ENCODE data around the gene WDR88. TPM values are rescaled to one million over a fixed set of nuclear protein-coding genes. Genes with fewer than 3 reads are reported as not detected.

The WDR88 gene
- total RNA-seq, 1 experiment from 2014 or later, result 0.28 TPM

DNA sequence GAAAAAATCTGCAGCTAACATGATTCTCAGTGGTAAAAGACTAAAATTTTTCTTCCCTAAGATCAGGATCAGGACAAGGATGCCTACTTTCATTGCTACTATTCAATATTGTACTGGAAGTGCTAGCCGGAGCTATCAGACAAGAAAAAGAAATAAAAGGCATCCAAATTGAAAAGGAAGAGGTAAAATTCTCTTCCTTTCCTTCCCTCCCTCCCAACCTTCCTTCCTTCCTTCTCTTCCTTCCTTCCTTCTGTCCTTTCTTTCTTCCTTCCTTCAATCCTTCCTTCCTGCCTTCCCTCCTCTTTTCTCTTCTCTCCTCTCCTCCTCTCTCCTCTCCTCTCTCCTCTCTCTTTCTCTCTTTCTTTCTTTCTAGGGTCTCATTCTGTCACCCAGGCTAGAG lies 35.5 kb downstream of the WDR88 start:
- H3K9me3 Mint-ChIP-seq, result peaks cover 35% of the 10 kb centered on the region
- H3K27ac Mint-ChIP-seq, result no peak overlapping the region
- ChIA-PET CTCF (no interaction called here), POLR2A (no interaction called here)
- H3K27me3 Mint-ChIP-seq (ENCODE audit: low read depth), result peaks cover 6% of the 10 kb centered on the region; the same call in 1 of the 2 replicates
- DNase-seq (ENCODE audit: low spot score), result no peak
- no peak for ATAC-seq
- peaks cover 1% of the 10 kb centered on the region; the same call in 1 of the 2 replicates for H3K4me1 Mint-ChIP-seq
- no peak for TF ChIP-seq ZNF416 (CRISPR knock-in tag; IDR thresholded peaks at IDR 0.05)
- TF ChIP-seq MXD4 (CRISPR knock-in tag; IDR thresholded peaks at IDR 0.05; ENCODE audit: borderline replicate concordance), result no peak
- TF ChIP-seq, protein P1, sequence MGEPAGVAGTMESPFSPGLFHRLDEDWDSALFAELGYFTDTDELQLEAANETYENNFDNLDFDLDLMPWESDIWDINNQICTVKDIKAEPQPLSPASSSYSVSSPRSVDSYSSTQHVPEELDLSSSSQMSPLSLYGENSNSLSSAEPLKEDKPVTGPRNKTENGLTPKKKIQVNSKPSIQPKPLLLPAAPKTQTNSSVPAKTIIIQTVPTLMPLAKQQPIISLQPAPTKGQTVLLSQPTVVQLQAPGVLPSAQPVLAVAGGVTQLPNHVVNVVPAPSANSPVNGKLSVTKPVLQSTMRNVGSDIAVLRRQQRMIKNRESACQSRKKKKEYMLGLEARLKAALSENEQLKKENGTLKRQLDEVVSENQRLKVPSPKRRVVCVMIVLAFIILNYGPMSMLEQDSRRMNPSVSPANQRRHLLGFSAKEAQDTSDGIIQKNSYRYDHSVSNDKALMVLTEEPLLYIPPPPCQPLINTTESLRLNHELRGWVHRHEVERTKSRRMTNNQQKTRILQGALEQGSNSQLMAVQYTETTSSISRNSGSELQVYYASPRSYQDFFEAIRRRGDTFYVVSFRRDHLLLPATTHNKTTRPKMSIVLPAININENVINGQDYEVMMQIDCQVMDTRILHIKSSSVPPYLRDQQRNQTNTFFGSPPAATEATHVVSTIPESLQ (CRISPR knock-in tag; IDR thresholded peaks at IDR 0.05), result no peak
- no peak for TF ChIP-seq FOXJ3 (CRISPR knock-in tag; IDR thresholded peaks at IDR 0.05; ENCODE audit: borderline replicate concordance)
- TF ChIP-seq JAZF1 (CRISPR knock-in tag; IDR thresholded peaks at IDR 0.05), result no peak
- TF ChIP-seq ZNF671 (CRISPR knock-in tag; IDR thresholded peaks at IDR 0.05), result no peak
- no peak for TF ChIP-seq NFE2L1 (CRISPR knock-in tag; IDR thresholded peaks at IDR 0.05)
- no peak for TF ChIP-seq OVOL2 (CRISPR knock-in tag; IDR thresholded peaks at IDR 0.05; ENCODE audit: borderline replicate concordance)
- no peak for TF ChIP-seq FOXK1 (CRISPR knock-in tag; IDR thresholded peaks at IDR 0.05)
- TF ChIP-seq NFATC4 (CRISPR knock-in tag; IDR thresholded peaks at IDR 0.05), result no peak
- TF ChIP-seq, protein P2, sequence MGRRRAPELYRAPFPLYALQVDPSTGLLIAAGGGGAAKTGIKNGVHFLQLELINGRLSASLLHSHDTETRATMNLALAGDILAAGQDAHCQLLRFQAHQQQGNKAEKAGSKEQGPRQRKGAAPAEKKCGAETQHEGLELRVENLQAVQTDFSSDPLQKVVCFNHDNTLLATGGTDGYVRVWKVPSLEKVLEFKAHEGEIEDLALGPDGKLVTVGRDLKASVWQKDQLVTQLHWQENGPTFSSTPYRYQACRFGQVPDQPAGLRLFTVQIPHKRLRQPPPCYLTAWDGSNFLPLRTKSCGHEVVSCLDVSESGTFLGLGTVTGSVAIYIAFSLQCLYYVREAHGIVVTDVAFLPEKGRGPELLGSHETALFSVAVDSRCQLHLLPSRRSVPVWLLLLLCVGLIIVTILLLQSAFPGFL (CRISPR knock-in tag; IDR thresholded peaks at IDR 0.05; ENCODE audit: borderline replicate concordance), result no peak
- no peak for TF ChIP-seq ATF1 (CRISPR knock-in tag; IDR thresholded peaks at IDR 0.05)
- no peak for TF ChIP-seq SOX15 (CRISPR knock-in tag; IDR thresholded peaks at IDR 0.05)
- H3K36me3 Mint-ChIP-seq, result peaks cover 18% of the 10 kb centered on the region
- H3K4me3 Mint-ChIP-seq, result no peak overlapping the region

DNA sequence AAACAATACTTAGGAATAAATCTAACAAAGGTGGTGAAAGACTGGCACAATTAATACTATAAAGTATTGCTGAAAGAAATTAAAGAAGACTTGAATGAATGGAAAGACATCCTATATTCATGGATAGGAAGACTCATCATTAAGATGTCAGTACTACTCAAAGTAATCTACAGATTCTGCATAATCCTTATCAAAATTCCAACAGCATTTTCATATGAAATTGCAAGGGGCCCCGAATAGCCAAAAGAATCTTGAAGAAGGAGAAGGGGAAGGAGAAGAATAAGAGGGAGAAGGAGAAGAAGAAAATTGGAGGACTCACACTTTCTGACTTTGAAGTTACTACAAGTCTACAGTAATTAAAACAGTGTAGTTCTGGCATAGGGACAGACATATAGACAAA lies 36.6 kb downstream of the WDR88 start:
- ATAC-seq, result no peak
- H3K36me3 Mint-ChIP-seq, result peaks cover 18% of the 10 kb centered on the region
- no peak overlapping the region for H3K27ac Mint-ChIP-seq
- ChIA-PET POLR2A (no interaction called here), CTCF (no interaction called here)
- no peak for DNase-seq (ENCODE audit: low spot score)
- H3K27me3 Mint-ChIP-seq (ENCODE audit: low read depth), result peaks cover 6% of the 10 kb centered on the region; the same call in 1 of the 2 replicates
- TF ChIP-seq, protein P3, sequence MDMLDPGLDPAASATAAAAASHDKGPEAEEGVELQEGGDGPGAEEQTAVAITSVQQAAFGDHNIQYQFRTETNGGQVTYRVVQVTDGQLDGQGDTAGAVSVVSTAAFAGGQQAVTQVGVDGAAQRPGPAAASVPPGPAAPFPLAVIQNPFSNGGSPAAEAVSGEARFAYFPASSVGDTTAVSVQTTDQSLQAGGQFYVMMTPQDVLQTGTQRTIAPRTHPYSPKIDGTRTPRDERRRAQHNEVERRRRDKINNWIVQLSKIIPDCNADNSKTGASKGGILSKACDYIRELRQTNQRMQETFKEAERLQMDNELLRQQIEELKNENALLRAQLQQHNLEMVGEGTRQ (CRISPR knock-in tag; IDR thresholded peaks at IDR 0.05), result no peak
- no peak for TF ChIP-seq ETV6 (CRISPR knock-in tag; IDR thresholded peaks at IDR 0.05)
- no peak for TF ChIP-seq NFYB (CRISPR knock-in tag; conservative IDR thresholded peaks at IDR 0.05; ENCODE audit: low read depth)
- TF ChIP-seq, protein P4, sequence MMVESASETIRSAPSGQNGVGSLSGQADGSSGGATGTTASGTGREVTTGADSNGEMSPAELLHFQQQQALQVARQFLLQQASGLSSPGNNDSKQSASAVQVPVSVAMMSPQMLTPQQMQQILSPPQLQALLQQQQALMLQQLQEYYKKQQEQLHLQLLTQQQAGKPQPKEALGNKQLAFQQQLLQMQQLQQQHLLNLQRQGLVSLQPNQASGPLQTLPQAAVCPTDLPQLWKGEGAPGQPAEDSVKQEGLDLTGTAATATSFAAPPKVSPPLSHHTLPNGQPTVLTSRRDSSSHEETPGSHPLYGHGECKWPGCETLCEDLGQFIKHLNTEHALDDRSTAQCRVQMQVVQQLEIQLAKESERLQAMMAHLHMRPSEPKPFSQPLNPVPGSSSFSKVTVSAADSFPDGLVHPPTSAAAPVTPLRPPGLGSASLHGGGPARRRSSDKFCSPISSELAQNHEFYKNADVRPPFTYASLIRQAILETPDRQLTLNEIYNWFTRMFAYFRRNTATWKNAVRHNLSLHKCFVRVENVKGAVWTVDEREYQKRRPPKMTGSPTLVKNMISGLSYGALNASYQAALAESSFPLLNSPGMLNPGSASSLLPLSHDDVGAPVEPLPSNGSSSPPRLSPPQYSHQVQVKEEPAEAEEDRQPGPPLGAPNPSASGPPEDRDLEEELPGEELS (CRISPR knock-in tag; IDR thresholded peaks at IDR 0.05), result no peak
- no peak for TF ChIP-seq ELF4 (CRISPR knock-in tag; IDR thresholded peaks at IDR 0.05; ENCODE audit: low read depth)
- no peak for TF ChIP-seq CREB1 (CRISPR knock-in tag; IDR thresholded peaks at IDR 0.05)
- TF ChIP-seq, protein P5, sequence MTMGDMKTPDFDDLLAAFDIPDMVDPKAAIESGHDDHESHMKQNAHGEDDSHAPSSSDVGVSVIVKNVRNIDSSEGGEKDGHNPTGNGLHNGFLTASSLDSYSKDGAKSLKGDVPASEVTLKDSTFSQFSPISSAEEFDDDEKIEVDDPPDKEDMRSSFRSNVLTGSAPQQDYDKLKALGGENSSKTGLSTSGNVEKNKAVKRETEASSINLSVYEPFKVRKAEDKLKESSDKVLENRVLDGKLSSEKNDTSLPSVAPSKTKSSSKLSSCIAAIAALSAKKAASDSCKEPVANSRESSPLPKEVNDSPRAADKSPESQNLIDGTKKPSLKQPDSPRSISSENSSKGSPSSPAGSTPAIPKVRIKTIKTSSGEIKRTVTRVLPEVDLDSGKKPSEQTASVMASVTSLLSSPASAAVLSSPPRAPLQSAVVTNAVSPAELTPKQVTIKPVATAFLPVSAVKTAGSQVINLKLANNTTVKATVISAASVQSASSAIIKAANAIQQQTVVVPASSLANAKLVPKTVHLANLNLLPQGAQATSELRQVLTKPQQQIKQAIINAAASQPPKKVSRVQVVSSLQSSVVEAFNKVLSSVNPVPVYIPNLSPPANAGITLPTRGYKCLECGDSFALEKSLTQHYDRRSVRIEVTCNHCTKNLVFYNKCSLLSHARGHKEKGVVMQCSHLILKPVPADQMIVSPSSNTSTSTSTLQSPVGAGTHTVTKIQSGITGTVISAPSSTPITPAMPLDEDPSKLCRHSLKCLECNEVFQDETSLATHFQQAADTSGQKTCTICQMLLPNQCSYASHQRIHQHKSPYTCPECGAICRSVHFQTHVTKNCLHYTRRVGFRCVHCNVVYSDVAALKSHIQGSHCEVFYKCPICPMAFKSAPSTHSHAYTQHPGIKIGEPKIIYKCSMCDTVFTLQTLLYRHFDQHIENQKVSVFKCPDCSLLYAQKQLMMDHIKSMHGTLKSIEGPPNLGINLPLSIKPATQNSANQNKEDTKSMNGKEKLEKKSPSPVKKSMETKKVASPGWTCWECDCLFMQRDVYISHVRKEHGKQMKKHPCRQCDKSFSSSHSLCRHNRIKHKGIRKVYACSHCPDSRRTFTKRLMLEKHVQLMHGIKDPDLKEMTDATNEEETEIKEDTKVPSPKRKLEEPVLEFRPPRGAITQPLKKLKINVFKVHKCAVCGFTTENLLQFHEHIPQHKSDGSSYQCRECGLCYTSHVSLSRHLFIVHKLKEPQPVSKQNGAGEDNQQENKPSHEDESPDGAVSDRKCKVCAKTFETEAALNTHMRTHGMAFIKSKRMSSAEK (CRISPR knock-in tag; IDR thresholded peaks at IDR 0.05; ENCODE audit: borderline replicate concordance), result no peak
- no peak for TF ChIP-seq ZNF219 (CRISPR knock-in tag; IDR thresholded peaks at IDR 0.05; ENCODE audit: borderline replicate concordance)
- H3K9me3 Mint-ChIP-seq, result peaks cover 35% of the 10 kb centered on the region
- no peak overlapping the region for H3K4me3 Mint-ChIP-seq
- peaks cover 5% of the 10 kb centered on the region for H3K4me1 Mint-ChIP-seq

Data from WTC11 (cell line).